ENCODE measurements around the gene EPHA1. TPM values are rescaled to one million over a fixed set of nuclear protein-coding genes. Genes with fewer than 3 reads are reported as not detected.
A peak's percentile ranks its signal among the peaks of the same experiment; 100 is the strongest.

Gene EPHA1
- 0.09 TPM in 1 of 2 replicates, not detected in the other for total RNA-seq

- peak; percentile 42 for DNase-seq
Measured at GRCh38 chr7:143408686-143409561, at the start of gene EPHA1. Gene EPHA1 (minus strand): TSS chr7:143408856. CDS start chr7:143408805, 51 bp downstream.

GRCh38 chr7:143458263-143458662 lies 49.6 kb upstream of the EPHA1 start:
- no peak for DNase-seq

DNA sequence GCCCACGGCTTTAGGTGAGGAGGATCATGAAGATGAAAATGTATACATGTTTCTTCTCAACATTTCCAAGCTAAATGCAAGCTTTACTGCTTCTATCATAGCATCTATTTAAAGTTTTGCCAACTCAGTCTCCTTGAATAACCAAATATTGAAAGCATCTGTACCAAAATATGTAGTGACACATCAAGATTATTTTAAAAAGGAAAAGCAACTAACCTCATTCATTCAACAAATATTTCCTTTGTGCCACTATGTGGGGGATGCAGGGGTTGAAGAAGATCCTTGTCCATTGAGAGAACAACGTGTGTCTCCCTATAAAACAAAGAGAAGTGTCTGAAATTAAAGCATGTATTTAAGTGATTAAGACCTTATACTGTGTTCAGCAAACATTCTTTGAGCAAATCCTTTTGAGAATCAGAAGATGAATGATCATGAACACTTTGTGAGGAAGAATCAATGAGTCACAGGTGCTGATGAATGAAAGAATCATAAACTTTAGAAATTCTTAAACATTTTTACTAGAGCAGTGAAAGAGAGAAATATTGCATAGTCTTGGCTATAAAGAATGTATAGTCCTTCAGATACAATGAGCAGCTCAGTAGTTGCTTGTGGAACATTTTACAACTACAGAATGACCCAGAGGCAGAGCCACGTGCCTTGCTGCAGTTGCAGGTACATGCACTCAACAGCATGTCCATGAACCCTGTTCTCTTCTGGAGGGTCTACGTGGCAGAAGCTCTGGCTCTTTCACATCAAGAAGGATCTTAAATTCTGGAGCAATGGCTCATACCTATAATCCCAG lies 48.5 kb upstream of the EPHA1 start:
- DNase-seq: peak; percentile 7

DNA sequence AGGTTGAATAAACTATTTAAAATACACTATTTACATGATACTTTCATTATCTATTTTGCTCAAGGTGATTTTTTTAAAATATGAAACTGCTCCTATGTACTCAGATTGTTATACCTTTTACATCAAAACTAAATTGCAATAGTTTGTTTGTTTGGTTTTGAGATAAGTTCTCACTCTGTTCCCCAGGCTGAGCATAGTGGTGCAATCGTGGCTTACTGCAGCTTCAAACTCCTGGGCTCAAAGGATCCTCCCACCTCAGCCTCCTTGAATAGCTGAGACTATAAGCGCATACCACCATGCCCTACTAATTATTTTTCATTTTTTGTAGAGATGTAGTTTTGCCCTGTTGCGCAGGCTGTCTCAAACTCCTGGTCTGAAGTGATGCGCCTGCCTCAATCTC lies 47.3 kb upstream of the EPHA1 start:
- DNase-seq: no peak

DNA sequence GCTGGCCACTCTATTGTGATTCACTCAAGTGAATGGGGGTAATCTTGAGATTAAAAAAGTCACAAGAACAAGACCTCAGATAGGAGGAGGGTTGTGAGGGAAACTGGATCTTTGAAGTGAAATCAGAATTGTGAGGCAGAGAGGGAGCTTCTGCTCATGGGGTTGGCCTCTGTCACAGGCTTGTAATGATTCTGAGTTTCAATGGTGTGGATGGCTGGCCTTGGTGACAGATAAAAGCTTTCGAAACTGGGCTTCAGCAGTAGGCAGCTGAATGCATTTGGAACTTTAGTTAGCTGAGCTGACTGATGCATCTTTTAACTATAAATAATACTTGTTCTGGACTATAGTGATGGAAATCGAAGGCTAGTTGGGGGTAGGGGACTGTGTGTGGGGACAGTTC lies 46.8 kb upstream of the EPHA1 start:
- DNase-seq: no peak

DNA sequence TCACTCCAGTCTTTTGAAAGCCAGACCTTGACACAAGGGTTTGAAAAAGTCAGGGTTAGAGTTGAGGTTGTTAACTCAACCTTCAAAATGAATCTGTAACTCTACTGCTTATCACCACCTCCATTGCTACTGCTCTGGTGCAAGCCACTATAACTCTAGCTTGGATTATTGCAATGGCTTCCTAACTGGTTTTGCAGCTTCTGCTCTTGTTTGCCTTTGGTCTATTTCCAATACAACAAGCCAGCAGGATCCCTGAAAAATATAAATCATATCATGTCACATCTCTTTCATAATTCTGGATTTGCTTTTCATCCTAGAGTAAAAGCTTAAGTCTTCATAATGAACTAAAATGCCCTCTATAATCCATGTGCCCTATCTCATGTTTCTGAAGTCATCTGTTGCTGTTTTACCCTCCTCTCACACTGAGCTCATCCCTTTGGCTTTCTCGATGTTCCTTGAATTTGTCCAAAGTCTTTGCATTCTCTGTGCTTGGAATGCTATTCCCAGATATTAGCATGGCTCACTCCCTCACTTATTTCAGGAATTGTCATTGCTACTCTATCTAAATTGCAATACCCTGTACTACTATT lies 45.5 kb upstream of the EPHA1 start:
- DNase-seq: no peak

DNA sequence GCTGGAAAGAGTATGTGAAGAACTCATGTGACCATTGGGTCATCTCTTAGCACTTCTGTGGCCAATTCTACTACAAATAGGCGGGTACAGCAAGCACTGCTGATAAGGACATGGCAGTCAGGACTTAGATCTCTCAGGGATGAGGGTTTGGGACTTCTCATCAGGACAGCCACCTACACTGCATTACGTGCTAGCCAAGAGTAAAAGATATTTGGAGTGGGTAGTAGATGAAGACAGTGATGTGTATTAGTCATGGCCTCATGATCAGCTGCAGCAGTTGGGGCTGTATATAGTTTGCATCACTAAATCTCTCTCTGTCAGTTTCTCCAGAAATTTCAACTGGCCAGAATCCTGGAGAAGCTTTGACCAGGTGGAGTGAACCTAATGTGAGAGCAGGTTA lies 43.8 kb upstream of the EPHA1 start:
- no peak for DNase-seq

DNA sequence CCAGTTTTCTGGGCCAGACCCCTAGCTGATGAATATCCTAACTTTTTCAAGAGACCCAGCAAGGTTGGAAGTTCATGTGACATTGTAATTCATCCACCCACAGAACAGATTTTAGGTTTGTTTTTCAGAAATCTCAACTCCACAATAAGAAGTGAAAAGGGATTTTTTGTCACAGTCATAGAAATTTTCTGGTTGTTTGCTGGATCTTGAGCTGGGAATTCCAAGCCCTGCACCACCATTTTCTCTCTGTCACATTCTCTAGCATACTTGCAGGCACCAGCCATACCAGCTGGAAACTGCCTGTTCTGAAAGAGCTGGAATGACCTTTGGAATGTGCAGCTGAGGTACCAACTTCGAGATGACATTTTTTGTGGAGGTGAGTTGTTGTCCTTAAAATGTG lies 43.1 kb upstream of the EPHA1 start:
- DNase-seq: no peak

- DNase-seq: no peak
Measured at GRCh38 chr7:143451122-143451521, 42.5 kb upstream of the EPHA1 start.

DNA sequence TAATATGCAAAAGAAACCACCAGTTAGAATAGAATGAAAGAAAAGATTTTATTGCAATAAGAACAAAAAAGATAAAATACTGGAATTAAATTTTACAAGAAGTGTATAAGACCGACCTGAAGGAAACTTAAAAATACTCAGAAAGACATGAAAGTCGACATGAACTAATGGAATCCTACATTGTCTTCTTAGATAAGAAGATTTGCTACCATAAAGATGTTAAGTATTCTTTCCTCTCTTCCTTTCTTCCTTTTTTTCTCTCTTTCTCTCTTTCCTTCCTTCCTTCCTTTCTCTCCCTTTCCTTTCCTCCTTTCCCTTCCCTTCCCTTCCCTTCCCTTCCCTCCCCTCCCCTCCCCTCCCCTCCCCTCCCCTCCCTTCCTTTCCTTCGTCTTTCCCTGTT lies 41.1 kb upstream of the EPHA1 start:
- DNase-seq: no peak

GRCh38 chr7:143448429-143448828 lies 39.8 kb upstream of the EPHA1 start:
- DNase-seq: no peak

- no peak for DNase-seq
Measured at GRCh38 chr7:143447466-143447865, 38.8 kb upstream of the EPHA1 start.

DNA sequence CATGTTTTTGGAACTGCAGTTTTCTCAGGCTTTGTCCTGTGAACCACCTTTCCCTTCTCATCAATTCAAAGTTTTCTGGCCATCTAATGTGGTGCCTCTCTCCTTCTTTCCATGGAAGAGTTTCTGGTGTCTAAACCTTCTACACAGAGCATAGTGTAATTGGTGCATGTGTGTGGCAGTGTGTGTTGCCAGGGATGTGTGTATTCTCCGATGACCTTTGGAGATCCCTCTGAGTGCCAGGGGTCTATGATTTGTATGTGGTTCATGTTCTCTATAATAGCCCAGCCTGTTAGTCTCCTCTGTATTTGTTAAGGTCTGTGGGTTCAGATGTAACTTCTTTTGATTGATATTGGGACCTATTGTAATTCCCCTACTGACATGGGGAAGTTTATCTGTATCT lies 36.1 kb upstream of the EPHA1 start:
- DNase-seq: no peak

- no peak for DNase-seq
Measured at GRCh38 chr7:143444063-143444782, 35.6 kb upstream of the EPHA1 start.

DNA sequence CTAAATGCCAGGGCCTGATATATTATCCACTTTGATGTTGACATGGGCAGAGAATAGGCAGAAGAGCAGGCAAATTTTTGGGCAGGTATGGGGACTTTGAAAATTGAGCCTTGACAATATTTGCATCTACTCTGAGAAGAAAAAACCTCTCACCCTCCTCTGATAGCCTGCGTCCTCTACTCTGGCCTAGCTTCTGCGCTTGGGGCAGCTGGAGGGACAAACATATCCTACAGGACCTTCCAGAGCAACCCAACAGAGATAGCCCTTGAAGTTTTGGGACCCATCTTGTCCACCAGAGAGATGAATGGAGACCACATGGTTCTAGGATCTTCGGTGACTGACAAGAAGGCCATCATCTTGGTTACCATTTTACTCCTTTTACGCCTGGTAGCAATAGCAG lies 34.5 kb upstream of the EPHA1 start, which contains the start of gene TAS2R60:
Gene TAS2R60, plus strand, starts transcription at position 301 of the 400 bp plus-strand sequence. Its CDS starts 0 bp downstream, at position 301.
- DNase-seq: no peak

DNA sequence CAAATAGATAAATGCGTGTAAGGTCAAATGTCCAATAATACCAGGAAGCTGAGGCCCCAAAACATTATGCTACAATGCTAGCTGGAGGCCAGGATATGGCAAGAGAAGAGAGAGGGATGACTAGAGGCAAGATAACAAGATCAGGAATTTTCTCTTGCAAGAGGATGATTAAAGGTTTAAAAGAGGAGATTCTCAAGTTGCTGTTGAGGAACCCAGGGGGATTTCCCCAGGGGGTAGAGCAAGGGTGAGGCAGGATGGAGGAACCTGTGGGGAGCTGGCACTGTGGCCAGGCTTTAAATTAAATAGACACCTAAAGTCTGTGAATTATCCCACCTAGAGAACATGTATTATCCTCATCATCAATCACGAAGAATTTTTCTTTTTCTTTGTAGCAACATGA lies 31.2 kb upstream of the EPHA1 start:
- no peak for DNase-seq

DNA sequence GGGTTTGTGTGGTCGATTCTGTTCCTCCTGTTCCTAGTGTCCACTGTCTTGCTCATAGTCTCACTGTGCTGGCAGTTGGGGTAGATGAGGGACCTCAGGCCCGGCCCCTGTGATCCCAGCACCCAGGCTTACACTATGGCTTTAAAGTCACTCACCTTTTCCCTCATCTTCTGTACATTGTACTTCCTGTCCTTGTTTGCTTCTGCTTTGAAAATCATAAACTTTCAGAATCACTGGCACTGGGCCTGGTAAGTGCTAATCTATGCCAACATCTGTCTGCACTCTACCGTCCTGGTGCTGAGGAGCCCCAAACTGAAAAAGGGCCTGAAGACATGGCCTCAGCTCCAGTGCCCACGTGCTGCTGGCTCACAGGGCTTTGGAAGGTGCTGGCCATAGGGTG lies 28.9 kb upstream of the EPHA1 start:
- DNase-seq: peak; percentile 30

DNA sequence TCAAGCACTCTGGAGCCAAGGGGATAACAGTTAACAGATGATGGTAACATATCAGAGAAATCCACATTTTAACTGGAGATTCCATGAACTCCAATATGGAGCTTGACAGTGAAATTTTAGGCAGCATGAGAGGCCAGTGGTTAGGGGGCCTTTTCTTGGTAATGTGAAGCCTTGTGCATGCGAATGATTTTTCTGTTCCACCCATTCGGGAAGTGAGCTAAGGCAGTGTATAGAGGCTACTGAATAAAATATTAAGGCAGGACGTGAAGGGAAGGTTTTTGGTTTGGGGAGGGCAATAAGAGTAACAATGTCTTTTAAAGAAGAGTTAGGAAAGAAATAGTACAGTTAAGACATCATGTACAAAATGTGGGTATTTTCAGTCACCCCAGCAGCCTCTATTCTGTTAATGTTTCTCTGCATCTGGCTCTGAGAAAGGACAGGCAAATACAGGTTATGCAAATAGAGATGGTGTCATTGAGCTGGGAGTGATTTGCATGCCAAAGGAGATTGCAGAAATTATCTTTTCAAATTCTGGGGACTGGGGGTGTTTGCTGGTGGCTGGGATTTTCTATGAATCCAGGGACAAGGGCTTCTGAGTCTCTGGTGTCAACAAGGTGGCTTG lies 27.8 kb upstream of the EPHA1 start:
- DNase-seq: no peak

- DNase-seq: no peak
Measured at GRCh38 chr7:143435266-143435665, 26.6 kb upstream of the EPHA1 start.

DNA sequence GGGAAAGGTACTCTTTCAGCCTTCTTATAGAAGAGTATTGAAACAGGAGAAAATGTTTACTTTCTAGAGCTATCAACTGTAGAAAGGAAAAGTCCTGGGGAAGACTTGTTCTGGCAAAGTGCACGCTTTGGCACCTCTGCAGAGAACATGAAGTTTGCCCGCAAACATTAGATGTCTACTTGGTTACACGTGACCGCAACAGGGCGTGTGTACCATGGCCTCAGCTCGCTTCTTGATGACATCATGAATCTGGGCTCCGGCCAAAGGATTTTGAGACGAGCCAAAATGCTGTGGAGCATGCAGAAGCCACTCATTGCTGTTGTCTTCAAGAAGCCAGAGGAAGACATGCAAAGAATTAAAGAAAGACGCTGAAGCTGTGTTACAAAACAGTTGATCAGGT lies 26.0 kb upstream of the EPHA1 start:
- DNase-seq: no peak

GRCh38 chr7:143433759-143434158 lies 25.1 kb upstream of the EPHA1 start:
- DNase-seq: no peak

DNA sequence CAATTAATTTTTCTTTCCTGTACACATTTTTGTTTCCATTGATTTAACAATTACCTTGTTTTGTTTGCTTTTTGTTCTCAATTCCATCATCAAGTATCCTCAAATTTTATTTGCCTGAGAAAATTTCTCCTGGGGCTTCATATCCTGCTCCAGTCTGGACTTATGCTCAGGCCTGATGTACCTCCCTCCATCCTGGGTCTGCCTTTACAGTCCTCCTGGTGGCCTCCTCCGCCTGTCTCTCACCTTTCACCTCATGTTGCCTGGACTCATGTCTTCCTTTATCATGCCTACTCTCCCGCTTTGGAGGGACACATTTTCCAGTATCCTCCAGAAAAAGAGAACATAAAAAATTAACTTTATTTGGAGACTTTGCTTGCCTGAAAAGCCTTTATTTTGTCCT lies 22.5 kb upstream of the EPHA1 start:
- no peak for DNase-seq

Measured in dermis blood vessel endothelial cell (primary cell).